K562 (cell line): Measurements from ENCODE around the gene MAMDC4. TPM values are rescaled to one million over a fixed set of nuclear protein-coding genes. Genes with fewer than 3 reads are reported as not detected.

Source experiments
- HNRNPLL ChIP-seq: fragments of 200-400 bp; formaldehyde crosslinking; IDR thresholded peaks from 2 replicates; pipeline ENCODE4 v1.6.1; 2017; ENCODE audit warnings: low read length, low read depth, mild to moderate bottlenecking; ENCODE audit not compliant: poor library complexity, severe bottlenecking
- LCOR ChIP-seq: sonication (generic); formaldehyde crosslinking; IDR thresholded peaks from 2 replicates; pipeline ENCODE4 v1.8.0; 2022; ENCODE audit warnings: mild to moderate bottlenecking, missing genetic modification reagents
- MAFK ChIP-seq: IDR thresholded peaks from 2 replicates; pipeline ENCODE4 v1.6.1; 2011; ENCODE audit warnings: low read length, improper control_type of control experiment
- MYBL2 ChIP-seq, 2 experiments: fragments of 450-650 bp in 1 of 2; sonication (generic) in 1 of 2; formaldehyde crosslinking in 1 of 2; IDR thresholded peaks; 2 replicates each; pipeline versions ENCODE4 v1.6.1 to v1.8.1; 2017 to 2022; ENCODE audit warnings: borderline replicate concordance in 1 of 2, inconsistent platforms in 1 of 2, low read depth in 1 of 2, mild to moderate bottlenecking in 1 of 2, missing genetic modification reagents in 1 of 2, moderate library complexity in 1 of 2
- MYC ChIP-seq, 2 experiments: fragments of 250-450 bp in 1 of 2; sonication (Bioruptor Pico) in 1 of 2; IDR thresholded peaks; 2 replicates each; pipeline versions ENCODE4 v1.5.1 to v1.6.1; 2012 to 2021; ENCODE audit warnings: low read depth in 2 of 2, borderline replicate concordance in 1 of 2, improper control_type of control experiment in 1 of 2, low read length in 1 of 2, mild to moderate bottlenecking in 1 of 2, moderate library complexity in 1 of 2
- polyA plus RNA-seq, 8 experiments: library from polyadenylated mRNA; depleted of rRNA in 4 of 8; stranded (reverse) in 5 of 8; unstranded in 3 of 8; fragments of >200 nt; fragmentation: Nextera tagmentation in 2 of 8; fragmentation: Illumina TruSeq in 1 of 8; extraction: Ambion mirVana in 2 of 8; extraction: Trizol in 1 of 8; gene quantifications; 2 replicates each; pipeline versions ENCODE4 v1.2.1 to v1.2.3, GENCODE V29; 2011 to 2014; ENCODE audit warnings: inconsistent platforms in 1 of 8, missing spikeins in 1 of 8
- total RNA-seq, 7 experiments: library from RNA; depleted of rRNA in 6 of 7; stranded (reverse); fragments of >200 nt in 6 of 7; fragmentation: Illumina TruSeq in 2 of 7; extraction: Trizol in 2 of 7; gene quantifications; 2 replicates each; pipeline versions ENCODE4 v1.2.1 to v1.2.3, GENCODE V29; 2011 to 2021; ENCODE audit warnings: low replicate concordance in 1 of 7
- TF ChIP-seq, protein P1 (sequence below): fragments of 200-600 bp; sonication (generic); IDR thresholded peaks from one replicate; pipeline ENCODE4 v1.6.1; 2012; ENCODE audit warnings: mild to moderate bottlenecking, low read depth, low read length, inconsistent platforms
- TF ChIP-seq, protein P2 (sequence below): fragments of 450-650 bp; formaldehyde crosslinking; IDR thresholded peaks from 2 replicates; pipeline ENCODE4 v1.4.0; 2020; ENCODE audit warnings: mild to moderate bottlenecking, moderate library complexity
- TF ChIP-seq, protein P3 (sequence below): fragments of 250-450 bp; sonication (Bioruptor Pico); IDR thresholded peaks from 2 replicates; pipeline ENCODE4 v1.5.1; 2021; ENCODE audit warnings: mild to moderate bottlenecking
- TF ChIP-seq, protein P4 (sequence below): fragments of 250-450 bp; sonication (Bioruptor Pico); IDR thresholded peaks from 2 replicates; pipeline ENCODE4 v1.9.0; 2021; ENCODE audit warnings: mild to moderate bottlenecking, inconsistent platforms

Gene MAMDC4
- total and polyA plus RNA-seq, 9 of the 15 experiments (the other 6 are each of a cell fraction or from before 2014, with no cell fraction given), result 0.03 to 10.8 (median 1.5) TPM

DNA sequence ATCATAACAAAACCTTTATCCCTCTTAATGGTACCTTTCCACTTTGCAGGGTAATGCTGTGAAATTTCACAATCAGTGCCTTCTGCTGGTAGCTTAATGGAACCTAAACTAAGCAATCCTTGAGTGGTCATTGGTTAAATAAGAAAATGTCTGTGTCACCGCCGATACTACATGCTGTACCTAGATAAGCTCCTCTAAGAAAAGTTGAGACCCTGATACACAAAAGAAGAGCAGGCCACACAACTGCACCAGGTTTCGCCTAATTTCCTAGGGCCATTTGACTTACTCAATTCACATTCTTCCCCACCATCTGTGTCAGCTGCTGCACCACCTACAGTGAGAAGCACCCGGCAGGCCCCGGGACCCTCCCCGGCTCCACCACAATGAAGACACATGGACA is 23.0 kb downstream of the MAMDC4 start (continued):
- TF ChIP-seq, protein P1, sequence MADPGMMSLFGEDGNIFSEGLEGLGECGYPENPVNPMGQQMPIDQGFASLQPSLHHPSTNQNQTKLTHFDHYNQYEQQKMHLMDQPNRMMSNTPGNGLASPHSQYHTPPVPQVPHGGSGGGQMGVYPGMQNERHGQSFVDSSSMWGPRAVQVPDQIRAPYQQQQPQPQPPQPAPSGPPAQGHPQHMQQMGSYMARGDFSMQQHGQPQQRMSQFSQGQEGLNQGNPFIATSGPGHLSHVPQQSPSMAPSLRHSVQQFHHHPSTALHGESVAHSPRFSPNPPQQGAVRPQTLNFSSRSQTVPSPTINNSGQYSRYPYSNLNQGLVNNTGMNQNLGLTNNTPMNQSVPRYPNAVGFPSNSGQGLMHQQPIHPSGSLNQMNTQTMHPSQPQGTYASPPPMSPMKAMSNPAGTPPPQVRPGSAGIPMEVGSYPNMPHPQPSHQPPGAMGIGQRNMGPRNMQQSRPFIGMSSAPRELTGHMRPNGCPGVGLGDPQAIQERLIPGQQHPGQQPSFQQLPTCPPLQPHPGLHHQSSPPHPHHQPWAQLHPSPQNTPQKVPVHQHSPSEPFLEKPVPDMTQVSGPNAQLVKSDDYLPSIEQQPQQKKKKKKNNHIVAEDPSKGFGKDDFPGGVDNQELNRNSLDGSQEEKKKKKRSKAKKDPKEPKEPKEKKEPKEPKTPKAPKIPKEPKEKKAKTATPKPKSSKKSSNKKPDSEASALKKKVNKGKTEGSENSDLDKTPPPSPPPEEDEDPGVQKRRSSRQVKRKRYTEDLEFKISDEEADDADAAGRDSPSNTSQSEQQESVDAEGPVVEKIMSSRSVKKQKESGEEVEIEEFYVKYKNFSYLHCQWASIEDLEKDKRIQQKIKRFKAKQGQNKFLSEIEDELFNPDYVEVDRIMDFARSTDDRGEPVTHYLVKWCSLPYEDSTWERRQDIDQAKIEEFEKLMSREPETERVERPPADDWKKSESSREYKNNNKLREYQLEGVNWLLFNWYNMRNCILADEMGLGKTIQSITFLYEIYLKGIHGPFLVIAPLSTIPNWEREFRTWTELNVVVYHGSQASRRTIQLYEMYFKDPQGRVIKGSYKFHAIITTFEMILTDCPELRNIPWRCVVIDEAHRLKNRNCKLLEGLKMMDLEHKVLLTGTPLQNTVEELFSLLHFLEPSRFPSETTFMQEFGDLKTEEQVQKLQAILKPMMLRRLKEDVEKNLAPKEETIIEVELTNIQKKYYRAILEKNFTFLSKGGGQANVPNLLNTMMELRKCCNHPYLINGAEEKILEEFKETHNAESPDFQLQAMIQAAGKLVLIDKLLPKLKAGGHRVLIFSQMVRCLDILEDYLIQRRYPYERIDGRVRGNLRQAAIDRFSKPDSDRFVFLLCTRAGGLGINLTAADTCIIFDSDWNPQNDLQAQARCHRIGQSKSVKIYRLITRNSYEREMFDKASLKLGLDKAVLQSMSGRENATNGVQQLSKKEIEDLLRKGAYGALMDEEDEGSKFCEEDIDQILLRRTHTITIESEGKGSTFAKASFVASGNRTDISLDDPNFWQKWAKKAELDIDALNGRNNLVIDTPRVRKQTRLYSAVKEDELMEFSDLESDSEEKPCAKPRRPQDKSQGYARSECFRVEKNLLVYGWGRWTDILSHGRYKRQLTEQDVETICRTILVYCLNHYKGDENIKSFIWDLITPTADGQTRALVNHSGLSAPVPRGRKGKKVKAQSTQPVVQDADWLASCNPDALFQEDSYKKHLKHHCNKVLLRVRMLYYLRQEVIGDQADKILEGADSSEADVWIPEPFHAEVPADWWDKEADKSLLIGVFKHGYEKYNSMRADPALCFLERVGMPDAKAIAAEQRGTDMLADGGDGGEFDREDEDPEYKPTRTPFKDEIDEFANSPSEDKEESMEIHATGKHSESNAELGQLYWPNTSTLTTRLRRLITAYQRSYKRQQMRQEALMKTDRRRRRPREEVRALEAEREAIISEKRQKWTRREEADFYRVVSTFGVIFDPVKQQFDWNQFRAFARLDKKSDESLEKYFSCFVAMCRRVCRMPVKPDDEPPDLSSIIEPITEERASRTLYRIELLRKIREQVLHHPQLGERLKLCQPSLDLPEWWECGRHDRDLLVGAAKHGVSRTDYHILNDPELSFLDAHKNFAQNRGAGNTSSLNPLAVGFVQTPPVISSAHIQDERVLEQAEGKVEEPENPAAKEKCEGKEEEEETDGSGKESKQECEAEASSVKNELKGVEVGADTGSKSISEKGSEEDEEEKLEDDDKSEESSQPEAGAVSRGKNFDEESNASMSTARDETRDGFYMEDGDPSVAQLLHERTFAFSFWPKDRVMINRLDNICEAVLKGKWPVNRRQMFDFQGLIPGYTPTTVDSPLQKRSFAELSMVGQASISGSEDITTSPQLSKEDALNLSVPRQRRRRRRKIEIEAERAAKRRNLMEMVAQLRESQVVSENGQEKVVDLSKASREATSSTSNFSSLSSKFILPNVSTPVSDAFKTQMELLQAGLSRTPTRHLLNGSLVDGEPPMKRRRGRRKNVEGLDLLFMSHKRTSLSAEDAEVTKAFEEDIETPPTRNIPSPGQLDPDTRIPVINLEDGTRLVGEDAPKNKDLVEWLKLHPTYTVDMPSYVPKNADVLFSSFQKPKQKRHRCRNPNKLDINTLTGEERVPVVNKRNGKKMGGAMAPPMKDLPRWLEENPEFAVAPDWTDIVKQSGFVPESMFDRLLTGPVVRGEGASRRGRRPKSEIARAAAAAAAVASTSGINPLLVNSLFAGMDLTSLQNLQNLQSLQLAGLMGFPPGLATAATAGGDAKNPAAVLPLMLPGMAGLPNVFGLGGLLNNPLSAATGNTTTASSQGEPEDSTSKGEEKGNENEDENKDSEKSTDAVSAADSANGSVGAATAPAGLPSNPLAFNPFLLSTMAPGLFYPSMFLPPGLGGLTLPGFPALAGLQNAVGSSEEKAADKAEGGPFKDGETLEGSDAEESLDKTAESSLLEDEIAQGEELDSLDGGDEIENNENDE, result no peak
- TF ChIP-seq LCOR, result no peak
- TF ChIP-seq MYBL2 (IDR thresholded peaks at IDR 0.05; ENCODE audit: low read depth), result no peak
- TF ChIP-seq MYBL2 (CRISPR knock-in tag; IDR thresholded peaks at IDR 0.05; ENCODE audit: borderline replicate concordance), result no peak
- peak; percentile 16 for TF ChIP-seq HNRNPLL
- TF ChIP-seq MAFK, result peak; percentile 47
- TF ChIP-seq, protein P2, sequence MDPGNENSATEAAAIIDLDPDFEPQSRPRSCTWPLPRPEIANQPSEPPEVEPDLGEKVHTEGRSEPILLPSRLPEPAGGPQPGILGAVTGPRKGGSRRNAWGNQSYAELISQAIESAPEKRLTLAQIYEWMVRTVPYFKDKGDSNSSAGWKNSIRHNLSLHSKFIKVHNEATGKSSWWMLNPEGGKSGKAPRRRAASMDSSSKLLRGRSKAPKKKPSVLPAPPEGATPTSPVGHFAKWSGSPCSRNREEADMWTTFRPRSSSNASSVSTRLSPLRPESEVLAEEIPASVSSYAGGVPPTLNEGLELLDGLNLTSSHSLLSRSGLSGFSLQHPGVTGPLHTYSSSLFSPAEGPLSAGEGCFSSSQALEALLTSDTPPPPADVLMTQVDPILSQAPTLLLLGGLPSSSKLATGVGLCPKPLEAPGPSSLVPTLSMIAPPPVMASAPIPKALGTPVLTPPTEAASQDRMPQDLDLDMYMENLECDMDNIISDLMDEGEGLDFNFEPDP (CRISPR knock-in tag), result no peak
- TF ChIP-seq, protein P3, sequence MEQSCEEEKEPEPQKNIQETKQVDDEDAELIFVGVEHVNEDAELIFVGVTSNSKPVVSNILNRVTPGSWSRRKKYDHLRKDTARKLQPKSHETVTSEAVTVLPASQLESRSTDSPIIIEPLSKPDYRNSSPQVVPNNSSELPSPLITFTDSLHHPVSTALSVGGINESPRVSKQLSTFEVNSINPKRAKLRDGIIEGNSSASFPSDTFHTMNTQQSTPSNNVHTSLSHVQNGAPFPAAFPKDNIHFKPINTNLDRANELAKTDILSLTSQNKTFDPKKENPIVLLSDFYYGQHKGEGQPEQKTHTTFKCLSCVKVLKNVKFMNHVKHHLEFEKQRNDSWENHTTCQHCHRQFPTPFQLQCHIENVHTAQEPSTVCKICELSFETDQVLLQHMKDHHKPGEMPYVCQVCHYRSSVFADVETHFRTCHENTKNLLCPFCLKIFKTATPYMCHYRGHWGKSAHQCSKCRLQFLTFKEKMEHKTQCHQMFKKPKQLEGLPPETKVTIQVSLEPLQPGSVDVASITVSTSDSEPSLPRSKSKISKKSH (CRISPR knock-in tag), result no peak
- TF ChIP-seq MYC (IDR thresholded peaks at IDR 0.05; ENCODE audit: low read depth, low read length), result peak; percentile 11; the same call in 1 of the 2 replicates
- TF ChIP-seq MYC (CRISPR knock-in tag; IDR thresholded peaks at IDR 0.05; ENCODE audit: borderline replicate concordance, low read depth), result no peak
- TF ChIP-seq, protein P4, sequence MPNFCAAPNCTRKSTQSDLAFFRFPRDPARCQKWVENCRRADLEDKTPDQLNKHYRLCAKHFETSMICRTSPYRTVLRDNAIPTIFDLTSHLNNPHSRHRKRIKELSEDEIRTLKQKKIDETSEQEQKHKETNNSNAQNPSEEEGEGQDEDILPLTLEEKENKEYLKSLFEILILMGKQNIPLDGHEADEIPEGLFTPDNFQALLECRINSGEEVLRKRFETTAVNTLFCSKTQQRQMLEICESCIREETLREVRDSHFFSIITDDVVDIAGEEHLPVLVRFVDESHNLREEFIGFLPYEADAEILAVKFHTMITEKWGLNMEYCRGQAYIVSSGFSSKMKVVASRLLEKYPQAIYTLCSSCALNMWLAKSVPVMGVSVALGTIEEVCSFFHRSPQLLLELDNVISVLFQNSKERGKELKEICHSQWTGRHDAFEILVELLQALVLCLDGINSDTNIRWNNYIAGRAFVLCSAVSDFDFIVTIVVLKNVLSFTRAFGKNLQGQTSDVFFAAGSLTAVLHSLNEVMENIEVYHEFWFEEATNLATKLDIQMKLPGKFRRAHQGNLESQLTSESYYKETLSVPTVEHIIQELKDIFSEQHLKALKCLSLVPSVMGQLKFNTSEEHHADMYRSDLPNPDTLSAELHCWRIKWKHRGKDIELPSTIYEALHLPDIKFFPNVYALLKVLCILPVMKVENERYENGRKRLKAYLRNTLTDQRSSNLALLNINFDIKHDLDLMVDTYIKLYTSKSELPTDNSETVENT, result no peak
